H9 (cell line): ENCODE measurements around the gene DNAJC1. TPM values are rescaled to one million over a fixed set of nuclear protein-coding genes. Genes with fewer than 3 reads are reported as not detected.

ENCODE experiments used
- DNase-seq: peaks from one replicate; pipeline ENCODE4 v3.0.0-alpha.2; 2017
- H2AFZ ChIP-seq: one replicate; pipeline ENCODE4 v1.6.1; 2013; ENCODE audit warnings: mild to moderate bottlenecking, low read length, control low read depth, moderate library complexity
- H2AK5ac ChIP-seq: 2 replicates; pipeline ENCODE4 v1.6.1; 2013; ENCODE audit warnings: low read length, control low read depth, mixed read lengths; ENCODE audit not compliant: insufficient read length
- H2BK120ac ChIP-seq: one replicate; pipeline ENCODE4 v1.6.1; 2013; ENCODE audit warnings: low read depth, mild to moderate bottlenecking, low read length, control low read depth, inconsistent platforms; ENCODE audit not compliant: poor library complexity, severe bottlenecking
- H2BK12ac ChIP-seq: 2 replicates; pipeline ENCODE4 v1.6.1; 2013; ENCODE audit warnings: low read length, control low read depth, mixed read lengths, low read depth; ENCODE audit not compliant: insufficient read length
- H2BK15ac ChIP-seq: 2 replicates; pipeline ENCODE4 v1.6.1; 2013; ENCODE audit warnings: low read depth, low read length, control low read depth
- H2BK20ac ChIP-seq: one replicate; pipeline ENCODE4 v1.6.1; 2013; ENCODE audit warnings: low read depth, mild to moderate bottlenecking, low read length, control low read depth, inconsistent platforms; ENCODE audit not compliant: poor library complexity, severe bottlenecking
- H2BK5ac ChIP-seq: 2 replicates; pipeline ENCODE4 v1.6.1; 2013; ENCODE audit warnings: low read length, control low read depth, mixed read lengths; ENCODE audit not compliant: insufficient read length
- H3K14ac ChIP-seq: 2 replicates; pipeline ENCODE4 v1.6.1; 2013; ENCODE audit warnings: low read length, control low read depth; ENCODE audit not compliant: insufficient read depth
- H3K18ac ChIP-seq: 2 replicates; pipeline ENCODE4 v1.6.1; 2013; ENCODE audit warnings: low read depth, mild to moderate bottlenecking, mixed read lengths, low read length, control low read depth; ENCODE audit not compliant: insufficient read length
- H3K23ac ChIP-seq: 2 replicates; pipeline ENCODE4 v1.6.1; 2013; ENCODE audit warnings: low read length, control low read depth, mixed read lengths, low read depth; ENCODE audit not compliant: insufficient read length
- H3K23me2 ChIP-seq: 2 replicates; pipeline ENCODE4 v1.6.1; 2013; ENCODE audit warnings: low read depth, mild to moderate bottlenecking, mixed read lengths, low read length, control low read depth; ENCODE audit not compliant: insufficient read length, poor library complexity, severe bottlenecking
- H3K27ac ChIP-seq: 2 replicates; pipeline ENCODE4 v1.5.1; 2013; ENCODE audit warnings: low read length, control low read depth, mixed read lengths, low read depth; ENCODE audit not compliant: insufficient read length
- H3K27me3 ChIP-seq: 2 replicates; pipeline ENCODE4 v1.6.1; 2013; ENCODE audit warnings: low read length, control low read depth, inconsistent platforms; ENCODE audit not compliant: insufficient read depth
- H3K4ac ChIP-seq: 2 replicates; pipeline ENCODE4 v1.6.1; 2013; ENCODE audit warnings: low read depth, mild to moderate bottlenecking, control low read depth, inconsistent platforms, low read length, moderate library complexity
- H3K4me1 ChIP-seq: 2 replicates; pipeline ENCODE4 v1.6.1; 2013; ENCODE audit warnings: low read length, control low read depth, inconsistent platforms; ENCODE audit not compliant: insufficient read depth
- H3K4me2 ChIP-seq: 2 replicates; pipeline ENCODE4 v1.6.1; 2013; ENCODE audit warnings: low read length, control low read depth, mixed read lengths; ENCODE audit not compliant: insufficient read length, insufficient read depth
- H3K56ac ChIP-seq: 2 replicates; pipeline ENCODE4 v1.6.1; 2013; ENCODE audit warnings: low read depth, mild to moderate bottlenecking, mixed read lengths, low read length, control low read depth; ENCODE audit not compliant: insufficient read length
- H3K79me1 ChIP-seq: 2 replicates; pipeline ENCODE4 v1.6.1; 2013; ENCODE audit warnings: low read depth, mild to moderate bottlenecking, moderate library complexity, low read length, control low read depth, inconsistent platforms; ENCODE audit not compliant: insufficient read depth, poor library complexity, severe bottlenecking
- H3K79me2 ChIP-seq: 2 replicates; pipeline ENCODE4 v1.6.1; 2013; ENCODE audit warnings: low read length, control low read depth, inconsistent platforms; ENCODE audit not compliant: insufficient read depth
- H3K9ac ChIP-seq: 2 replicates; pipeline ENCODE4 v1.6.1; 2013; ENCODE audit warnings: low read length, control low read depth, mixed read lengths; ENCODE audit not compliant: insufficient read length; ENCODE audit errors: extremely low read depth
- H3K9me3 ChIP-seq: one replicate; pipeline ENCODE4 v1.6.1; 2013; ENCODE audit warnings: low read depth, low read length, inconsistent platforms; ENCODE audit not compliant: control insufficient read depth
- H3T11ph ChIP-seq: one replicate; pipeline ENCODE4 v1.6.1; 2013; ENCODE audit warnings: mild to moderate bottlenecking, low read length, control low read depth, inconsistent platforms
- H4K20me1 ChIP-seq: one replicate; pipeline ENCODE4 v1.6.1; 2013; ENCODE audit not compliant: control insufficient read depth, insufficient read length, insufficient read depth
- H4K5ac ChIP-seq: 2 replicates; pipeline ENCODE4 v1.6.1; 2013; ENCODE audit warnings: low read depth, mild to moderate bottlenecking, mixed read lengths, low read length, control low read depth; ENCODE audit not compliant: insufficient read length
- H4K8ac ChIP-seq: replicated peaks from 2 replicates; pipeline ENCODE4 v1.6.1; 2013; ENCODE audit warnings: low read length, control low read depth, mixed read lengths, low read depth; ENCODE audit not compliant: insufficient read length
- H4K91ac ChIP-seq: 2 replicates; pipeline ENCODE4 v1.6.1; 2013; ENCODE audit warnings: low read depth, mild to moderate bottlenecking, moderate library complexity, mixed read lengths, low read length, control low read depth; ENCODE audit not compliant: insufficient read length
- H3K27ac Mint-ChIP-seq, 3 experiments: 2 replicates in 2 of 3; 3 replicates in 1 of 3; pipeline ENCODE4 v1.8.0; 2020 to 2021; ENCODE audit warnings: mixed read lengths in 3 of 3, mild to moderate bottlenecking in 1 of 3, moderate library complexity in 1 of 3
- H3K27me3 Mint-ChIP-seq: 2 replicates; pipeline ENCODE4 v1.8.0; 2021; ENCODE audit warnings: low read depth, mild to moderate bottlenecking, moderate library complexity, mixed read lengths
- H3K36me3 Mint-ChIP-seq, 3 experiments: 2 replicates in 2 of 3; 3 replicates in 1 of 3; pipeline ENCODE4 v1.8.0; 2020 to 2021; ENCODE audit warnings: low read depth in 3 of 3, mixed read lengths in 3 of 3; ENCODE audit not compliant: insufficient read depth in 1 of 3
- H3K4me1 Mint-ChIP-seq, 2 experiments: 2 replicates each; pipeline ENCODE4 v1.8.0; 2020; ENCODE audit warnings: mixed read lengths in 2 of 2
- H3K4me3 Mint-ChIP-seq, 2 experiments: 2 replicates in 1 of 2; 3 replicates in 1 of 2; pipeline ENCODE4 v1.8.0; 2020 to 2021; ENCODE audit warnings: mild to moderate bottlenecking in 2 of 2, mixed read lengths in 2 of 2, moderate library complexity in 1 of 2
- H3K9me3 Mint-ChIP-seq, 2 experiments: 2 replicates in 1 of 2; 3 replicates in 1 of 2; pipeline ENCODE4 v1.8.0; 2020; ENCODE audit warnings: mild to moderate bottlenecking in 2 of 2, mixed read lengths in 2 of 2, moderate library complexity in 1 of 2
- WGBS: extraction: QIAGEN DNeasy Blood & Tissue Kit; methylation state at CpG from one replicate; pipeline ENCODE4 v1.1.7; 2013; ENCODE audit warnings: missing lambda C conversion rate, low lambda C conversion rate, mixed read lengths; ENCODE audit not compliant: insufficient read length; ENCODE audit errors: extremely low coverage; 5-methylcytosine and 5-hydroxymethylcytosine counted together
- total RNA-seq: library from RNA; stranded (reverse); gene quantifications from 2 replicates; pipeline ENCODE4 v1.2.1, GENCODE V29; 2021
- TF ChIP-seq, protein P1 (sequence below): fragments of 200-600 bp; sonication (generic); conservative IDR thresholded peaks from 3 replicates; pipeline ENCODE4 v1.8.0; 2021; ENCODE audit warnings: antibody characterized with exemption, mild to moderate bottlenecking

Gene DNAJC1
- total RNA-seq, 1 experiment from 2014 or later: 11.2 TPM

DNA sequence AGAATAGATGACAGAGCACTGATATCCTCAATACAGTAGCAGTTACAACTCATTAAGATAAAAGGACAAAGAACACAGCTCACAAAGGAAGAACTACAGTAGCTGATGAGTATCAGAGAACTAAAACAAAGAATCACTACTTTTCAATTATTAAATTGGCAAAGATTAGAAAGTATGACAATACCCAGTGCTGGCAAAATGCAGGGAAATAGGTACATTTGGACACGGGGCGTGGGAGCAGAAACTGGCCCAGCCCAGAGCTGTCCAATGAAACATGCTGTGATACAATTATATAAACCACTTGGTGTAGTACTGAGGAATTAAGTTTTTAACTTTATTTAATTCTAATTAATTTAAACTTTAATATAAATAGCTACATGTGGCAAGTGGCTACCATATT is 243.2 kb downstream of the DNAJC1 start:
- Histone ChIP-seq H2BK20ac (no peak overlapping the region), H3K4ac (no peak overlapping the region), H3K27ac (no peak overlapping the region), H3K4me2 (no peak overlapping the region), H2BK12ac (no peak overlapping the region), H3K18ac (no peak overlapping the region), H3T11ph (no peak overlapping the region), H3K14ac (no peak overlapping the region), H3K23me2 (no peaks in the 10 kb centered on the region), H3K4me1 (peaks cover 3% of the 10 kb centered on the region; the same call in 1 of the 2 replicates), H2AK5ac (no peak overlapping the region), H3K27me3 (no peaks in the 10 kb centered on the region), H2BK15ac (no peak overlapping the region), H2BK120ac (no peak overlapping the region), H4K20me1 (no peaks in the 10 kb centered on the region), H3K79me2 (no peaks in the 10 kb centered on the region), H4K91ac (no peak overlapping the region), H2BK5ac (no peak overlapping the region), H4K8ac (no peak overlapping the region), H3K23ac (no peak overlapping the region), H3K79me1 (no peaks in the 10 kb centered on the region), H3K56ac (no peak overlapping the region), H3K9me3 (no peaks in the 10 kb centered on the region), H4K5ac (no peak overlapping the region), H2AFZ (no peak overlapping the region), H3K9ac (no peak overlapping the region)
- H3K36me3 Mint-ChIP-seq: no peaks in the 10 kb centered on the region; a peak in 1 of 7 replicates
- TF ChIP-seq, protein P1, sequence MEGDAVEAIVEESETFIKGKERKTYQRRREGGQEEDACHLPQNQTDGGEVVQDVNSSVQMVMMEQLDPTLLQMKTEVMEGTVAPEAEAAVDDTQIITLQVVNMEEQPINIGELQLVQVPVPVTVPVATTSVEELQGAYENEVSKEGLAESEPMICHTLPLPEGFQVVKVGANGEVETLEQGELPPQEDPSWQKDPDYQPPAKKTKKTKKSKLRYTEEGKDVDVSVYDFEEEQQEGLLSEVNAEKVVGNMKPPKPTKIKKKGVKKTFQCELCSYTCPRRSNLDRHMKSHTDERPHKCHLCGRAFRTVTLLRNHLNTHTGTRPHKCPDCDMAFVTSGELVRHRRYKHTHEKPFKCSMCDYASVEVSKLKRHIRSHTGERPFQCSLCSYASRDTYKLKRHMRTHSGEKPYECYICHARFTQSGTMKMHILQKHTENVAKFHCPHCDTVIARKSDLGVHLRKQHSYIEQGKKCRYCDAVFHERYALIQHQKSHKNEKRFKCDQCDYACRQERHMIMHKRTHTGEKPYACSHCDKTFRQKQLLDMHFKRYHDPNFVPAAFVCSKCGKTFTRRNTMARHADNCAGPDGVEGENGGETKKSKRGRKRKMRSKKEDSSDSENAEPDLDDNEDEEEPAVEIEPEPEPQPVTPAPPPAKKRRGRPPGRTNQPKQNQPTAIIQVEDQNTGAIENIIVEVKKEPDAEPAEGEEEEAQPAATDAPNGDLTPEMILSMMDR: no peak
- peaks cover 39 to 41% of the 10 kb centered on the region in 2 experiments for H3K4me1 Mint-ChIP-seq
- no peak for DNase-seq
- H3K4me3 Mint-ChIP-seq: no peak overlapping the region
- no peaks in the 10 kb centered on the region; a peak in 1 of 5 replicates for H3K9me3 Mint-ChIP-seq
- no peak overlapping the region for H3K27ac Mint-ChIP-seq
- no peaks in the 10 kb centered on the region for H3K27me3 Mint-ChIP-seq
- no CpG with 5 or more reads among the region's 2 CpGs for WGBS
